Measurements from ENCODE around the gene DARS1. TPM values are rescaled to one million over a fixed set of nuclear protein-coding genes. Genes with fewer than 3 reads are reported as not detected.
A peak's percentile ranks its signal among the peaks of the same experiment; 100 is the strongest.

Gene DARS1
- total RNA-seq, 3 donors from 2014 or later: 29.6 to 71.1 (median 40.3) TPM

- Histone ChIP-seq H3K9me3 (no peaks in the 10 kb centered on the region), H3K4me3 (peak overlapping the region; percentile 96), H3K4me1 (ENCODE audit: low read depth) (peaks cover 9% of the 10 kb centered on the region), H3K36me3 (ENCODE audit: low read depth) (no peaks in the 10 kb centered on the region)
- TF ChIP-seq, protein P1, sequence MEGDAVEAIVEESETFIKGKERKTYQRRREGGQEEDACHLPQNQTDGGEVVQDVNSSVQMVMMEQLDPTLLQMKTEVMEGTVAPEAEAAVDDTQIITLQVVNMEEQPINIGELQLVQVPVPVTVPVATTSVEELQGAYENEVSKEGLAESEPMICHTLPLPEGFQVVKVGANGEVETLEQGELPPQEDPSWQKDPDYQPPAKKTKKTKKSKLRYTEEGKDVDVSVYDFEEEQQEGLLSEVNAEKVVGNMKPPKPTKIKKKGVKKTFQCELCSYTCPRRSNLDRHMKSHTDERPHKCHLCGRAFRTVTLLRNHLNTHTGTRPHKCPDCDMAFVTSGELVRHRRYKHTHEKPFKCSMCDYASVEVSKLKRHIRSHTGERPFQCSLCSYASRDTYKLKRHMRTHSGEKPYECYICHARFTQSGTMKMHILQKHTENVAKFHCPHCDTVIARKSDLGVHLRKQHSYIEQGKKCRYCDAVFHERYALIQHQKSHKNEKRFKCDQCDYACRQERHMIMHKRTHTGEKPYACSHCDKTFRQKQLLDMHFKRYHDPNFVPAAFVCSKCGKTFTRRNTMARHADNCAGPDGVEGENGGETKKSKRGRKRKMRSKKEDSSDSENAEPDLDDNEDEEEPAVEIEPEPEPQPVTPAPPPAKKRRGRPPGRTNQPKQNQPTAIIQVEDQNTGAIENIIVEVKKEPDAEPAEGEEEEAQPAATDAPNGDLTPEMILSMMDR (IDR thresholded peaks at IDR 0.05): no peak
- peak; percentile 8 for ATAC-seq
- DNase-seq: no peak
- intact Hi-C loops (cut with DNase I, micrococcal nuclease): no loop called here
Observed at GRCh38 chr2:135984199-135985017, 1.0 kb downstream of the DARS1 start.

GRCh38 chr2:135980434-135981079 lies 4.9 kb downstream of the DARS1 start:
- ATAC-seq (no peak), DNase-seq (no peak)
- Histone ChIP-seq H3K36me3 (ENCODE audit: low read depth) (peaks cover 5% of the 10 kb centered on the region), H3K9me3 (no peaks in the 10 kb centered on the region), H3K4me3 (no peak overlapping the region), H3K4me1 (ENCODE audit: low read depth) (peaks cover 9% of the 10 kb centered on the region)
- TF ChIP-seq, protein P1 (IDR thresholded peaks at IDR 0.05): no peak
- intact Hi-C loops (cut with DNase I, micrococcal nuclease): no loop called here

DNA sequence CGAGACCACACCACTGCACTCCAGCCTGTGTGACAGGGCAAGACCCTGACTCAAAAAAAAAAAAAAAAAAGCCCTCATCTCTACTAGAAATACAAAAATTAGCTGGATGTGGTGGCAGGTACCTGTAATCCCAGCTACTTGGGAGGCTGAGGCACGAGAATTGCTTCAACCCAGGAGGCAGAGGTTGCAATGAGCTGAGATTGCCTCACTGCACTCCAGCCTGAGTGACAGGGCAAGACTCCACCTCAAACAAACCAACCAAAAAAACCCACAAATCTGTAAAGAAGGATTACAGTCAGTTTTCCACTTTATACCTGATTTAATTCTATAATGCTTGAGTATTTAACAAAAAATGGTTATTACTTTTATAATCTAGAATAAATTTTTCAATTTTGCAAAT lies 9.7 kb downstream of the DARS1 start:
- H3K36me3 ChIP-seq (ENCODE audit: low read depth): peaks cover 10% of the 10 kb centered on the region
- no peak overlapping the region for H3K4me3 ChIP-seq
- TF ChIP-seq, protein P1 (IDR thresholded peaks at IDR 0.05): no peak
- intact Hi-C loops (cut with DNase I, micrococcal nuclease): no loop called here
- ATAC-seq (no peak), DNase-seq (no peak)
- no peaks in the 10 kb centered on the region for H3K9me3 ChIP-seq
- no peaks in the 10 kb centered on the region for H3K4me1 ChIP-seq (ENCODE audit: low read depth)

DNA sequence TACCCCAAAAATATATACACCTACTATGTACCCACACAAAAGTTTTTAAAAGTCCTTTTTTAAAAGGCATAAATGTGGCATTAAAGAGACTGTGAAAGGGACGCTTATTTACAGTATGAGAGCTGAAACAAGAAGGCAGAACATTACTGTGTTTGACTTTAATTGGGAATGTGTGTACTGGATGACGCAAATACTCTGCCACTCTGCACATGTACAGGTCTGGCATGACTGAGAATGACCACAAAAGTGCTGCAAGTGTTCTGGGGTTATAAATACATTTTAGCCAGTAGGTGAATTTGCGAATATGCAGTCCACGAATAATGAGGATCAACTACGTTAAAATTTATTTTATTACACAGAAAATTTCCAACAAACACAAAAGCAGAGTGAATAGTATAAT lies 11.4 kb downstream of the DARS1 start:
- intact Hi-C loops (cut with DNase I, micrococcal nuclease): no loop called here
- Histone ChIP-seq H3K36me3 (ENCODE audit: low read depth) (peaks cover 10% of the 10 kb centered on the region), H3K4me1 (ENCODE audit: low read depth) (no peaks in the 10 kb centered on the region), H3K4me3 (no peak overlapping the region), H3K9me3 (no peaks in the 10 kb centered on the region)
- ATAC-seq (no peak), DNase-seq (no peak)
- TF ChIP-seq, protein P1 (IDR thresholded peaks at IDR 0.05): no peak

DNA sequence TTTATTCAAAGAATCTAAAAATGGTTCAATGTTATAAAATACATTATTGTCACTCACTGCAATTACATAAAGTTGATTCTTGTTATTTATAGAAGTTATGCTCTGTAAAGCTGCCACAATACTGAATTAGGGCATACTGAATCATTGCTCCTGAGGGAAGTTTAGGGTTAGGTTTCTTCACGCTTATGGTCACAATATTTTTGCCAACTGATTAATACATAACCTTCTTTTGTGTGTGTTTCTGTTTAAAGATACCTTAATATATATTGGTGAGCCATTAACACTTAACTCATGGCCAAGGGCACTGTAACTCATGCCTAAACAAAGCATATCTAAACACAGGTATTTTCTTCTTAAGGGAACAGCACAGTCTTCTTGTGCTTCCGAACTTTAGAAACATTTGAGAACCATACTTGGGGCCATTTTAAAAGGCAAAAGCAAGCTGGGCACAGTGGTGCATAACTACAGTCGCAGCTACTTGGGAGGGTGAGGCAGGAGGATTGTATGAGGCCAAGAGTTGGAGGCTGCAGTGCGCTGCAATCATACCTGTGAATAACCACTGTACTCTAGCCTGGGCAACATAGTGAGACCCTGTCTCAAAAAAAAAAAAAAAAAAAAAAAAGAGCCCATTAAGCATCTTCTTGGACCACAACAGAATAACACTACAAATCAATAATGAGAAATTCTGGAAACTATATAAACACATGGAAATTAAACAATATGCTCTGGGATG lies 15.6 kb downstream of the DARS1 start:
- DNase-seq (no peak), ATAC-seq (no peak)
- H3K4me3 ChIP-seq: no peak overlapping the region
- H3K4me1 ChIP-seq (ENCODE audit: low read depth): no peaks in the 10 kb centered on the region
- no peaks in the 10 kb centered on the region for H3K9me3 ChIP-seq
- H3K36me3 ChIP-seq (ENCODE audit: low read depth): peaks cover 5% of the 10 kb centered on the region
- TF ChIP-seq, protein P1 (IDR thresholded peaks at IDR 0.05): no peak
- intact Hi-C loops (cut with DNase I, micrococcal nuclease): no loop called here
